MM.1S (cell line): ENCODE data around the gene LINGO1.

ENCODE experiments used
- DNase-seq: peaks from one replicate; pipeline ENCODE4 v3.0.0-alpha.2; 2015
- H2AFZ ChIP-seq: fragments of 300-600 bp; sonication (generic); 2 replicates; pipeline ENCODE4 v1.6.0; 2016; ENCODE audit warnings: antibody characterized with exemption, low read length
- H3F3A ChIP-seq: fragments of 300-600 bp; sonication (generic); 2 replicates; pipeline ENCODE4 v1.6.1; 2016; ENCODE audit warnings: mild to moderate bottlenecking, antibody characterized with exemption, low read length, moderate library complexity, mixed read lengths; ENCODE audit not compliant: insufficient read depth
- H3K27ac ChIP-seq: fragments of 300-600 bp; sonication (generic); 2 replicates; pipeline ENCODE4 v1.5.1; 2016; ENCODE audit warnings: mild to moderate bottlenecking, low read length
- H3K27me3 ChIP-seq: fragments of 300-600 bp; sonication (generic); replicated peaks from 2 replicates; pipeline ENCODE4 v1.6.0; 2016; ENCODE audit warnings: low read length; ENCODE audit not compliant: insufficient read depth
- H3K36me3 ChIP-seq: fragments of 300-600 bp; sonication (generic); replicated peaks from 2 replicates; pipeline ENCODE4 v1.6.1; 2016; ENCODE audit warnings: mild to moderate bottlenecking, low read length, mixed read lengths; ENCODE audit not compliant: insufficient read depth
- H3K4me1 ChIP-seq: fragments of 300-600 bp; sonication (generic); 2 replicates; pipeline ENCODE4 v1.6.1; 2016; ENCODE audit warnings: low read length, mixed read lengths
- H3K4me2 ChIP-seq: fragments of 300-600 bp; sonication (generic); 2 replicates; pipeline ENCODE4 v1.6.0; 2016; ENCODE audit warnings: low read depth, low read length
- H3K4me3 ChIP-seq: fragments of 300-600 bp; sonication (generic); 2 replicates; pipeline ENCODE4 v1.5.1; 2016; ENCODE audit warnings: low read length, mixed read lengths
- H3K79me2 ChIP-seq: fragments of 300-600 bp; sonication (generic); 2 replicates; pipeline ENCODE4 v1.6.1; 2016; ENCODE audit warnings: mixed run types, low read length, mixed read lengths
- H3K9ac ChIP-seq: fragments of 300-600 bp; sonication (generic); 2 replicates; pipeline ENCODE4 v1.6.1; 2016; ENCODE audit warnings: low read length, mixed read lengths
- H3K9me2 ChIP-seq: fragments of 300-600 bp; sonication (generic); replicated peaks from 2 replicates; pipeline ENCODE4 v1.6.1; 2016; ENCODE audit warnings: mild to moderate bottlenecking, low read length, mixed read lengths; ENCODE audit not compliant: insufficient read depth
- H3K9me3 ChIP-seq: fragments of 300-600 bp; sonication (generic); replicated peaks from 2 replicates; pipeline ENCODE4 v1.6.1; 2016; ENCODE audit warnings: mild to moderate bottlenecking, low read length, mixed read lengths; ENCODE audit not compliant: insufficient read depth
- H4K20me1 ChIP-seq: fragments of 300-600 bp; sonication (generic); 2 replicates; pipeline ENCODE4 v1.6.1; 2016; ENCODE audit warnings: mild to moderate bottlenecking, low read length, moderate library complexity, mixed read lengths; ENCODE audit not compliant: insufficient read depth
- CTCF ChIP-seq: fragments of 300-600 bp; sonication (generic); IDR thresholded peaks from 2 replicates; pipeline ENCODE4 v1.5.1; 2016; ENCODE audit warnings: antibody characterized with exemption, low read length, mixed read lengths
- EZH2 ChIP-seq: fragments of 300-600 bp; sonication (generic); optimal IDR thresholded peaks from 2 replicates; pipeline ENCODE3; 2017; ENCODE audit warnings: low read depth, mild to moderate bottlenecking, antibody characterized with exemption, low read length, mixed read lengths
- EZH2phosphoT487 ChIP-seq: fragments of 300-600 bp; sonication (generic); IDR thresholded peaks from 2 replicates; pipeline ENCODE4 v1.6.1; 2018; ENCODE audit warnings: antibody characterized with exemption, low read length

The LINGO1 gene

DNA sequence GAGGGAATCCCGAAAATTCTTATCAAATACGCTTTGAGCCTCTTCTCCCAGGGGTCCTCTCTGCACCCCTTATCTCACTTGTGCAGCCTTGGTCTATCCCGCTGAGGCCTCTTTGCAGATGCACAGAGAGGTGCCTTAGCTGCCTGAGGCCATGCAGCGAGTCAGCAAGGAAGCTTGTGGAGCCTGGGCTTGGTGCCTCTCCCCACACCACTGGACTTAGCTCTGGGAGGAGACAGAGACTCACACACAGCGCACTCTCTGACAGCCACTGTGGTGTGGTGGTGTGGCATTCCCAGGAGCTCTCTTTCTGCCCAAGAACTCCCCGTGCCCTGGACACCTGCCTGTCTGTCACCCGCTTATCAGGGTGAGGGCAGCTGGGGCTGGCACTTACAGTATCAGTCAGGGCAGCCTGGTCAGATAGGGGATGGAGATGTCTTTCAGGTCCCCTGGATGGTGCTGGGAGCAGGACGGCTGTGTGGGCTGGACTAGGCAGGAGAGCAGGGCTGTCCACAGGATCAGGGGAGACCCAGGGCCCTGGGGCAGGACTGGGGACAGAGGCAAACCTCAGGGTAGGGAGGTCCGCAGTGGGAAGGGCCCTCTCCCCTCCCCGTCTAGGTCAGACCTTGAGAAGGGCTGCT is 10.2 kb upstream of the LINGO1 start:
- no peaks in the 10 kb centered on the region for H3K4me1 ChIP-seq

GRCh38 chr15:77641999-77642398 is 9.3 kb upstream of the LINGO1 start:
- Histone ChIP-seq H3K27me3 (peaks cover 65% of the 10 kb centered on the region), H3K4me1 (no peaks in the 10 kb centered on the region), H3K27ac (no peak overlapping the region)

More for the DNA sequence above, 10.2 kb upstream of the LINGO1 start:
- DNase-seq = no peak
- Histone ChIP-seq H3F3A (no peaks in the 10 kb centered on the region), H3K36me3 (no peaks in the 10 kb centered on the region), H3K9ac (no peak overlapping the region), H3K79me2 (no peaks in the 10 kb centered on the region), H3K27ac (no peak overlapping the region), H3K9me3 (no peaks in the 10 kb centered on the region), H3K4me2 (no peak overlapping the region), H4K20me1 (no peaks in the 10 kb centered on the region), H3K9me2 (no peaks in the 10 kb centered on the region), H3K4me3 (no peak overlapping the region), H2AFZ (no peak overlapping the region), H3K27me3 (peaks cover 56% of the 10 kb centered on the region)
- TF ChIP-seq EZH2phosphoT487 = no peak

GRCh38 chr15:77640615-77641014 is 7.9 kb upstream of the LINGO1 start:
- DNase-seq = no peak
- H3K4me1 ChIP-seq = no peaks in the 10 kb centered on the region
- peaks cover 79% of the 10 kb centered on the region for H3K27me3 ChIP-seq
- H2AFZ ChIP-seq = no peak overlapping the region
- no peak overlapping the region for H3K27ac ChIP-seq
- no peaks in the 10 kb centered on the region for H3K9me3 ChIP-seq
- H3K9ac ChIP-seq = no peak overlapping the region
- H3K4me2 ChIP-seq = no peak overlapping the region
- TF ChIP-seq CTCF = no peak
- TF ChIP-seq EZH2 = no peak
- no peak for TF ChIP-seq EZH2phosphoT487
- H3K79me2 ChIP-seq = no peaks in the 10 kb centered on the region
- no peaks in the 10 kb centered on the region for H3F3A ChIP-seq
- no peak overlapping the region for H3K4me3 ChIP-seq
- no peaks in the 10 kb centered on the region for H4K20me1 ChIP-seq
- H3K36me3 ChIP-seq = no peaks in the 10 kb centered on the region
- H3K9me2 ChIP-seq = no peaks in the 10 kb centered on the region

More at GRCh38 chr15:77641999-77642398, 9.3 kb upstream of the LINGO1 start:
- H3K9me2 ChIP-seq = no peaks in the 10 kb centered on the region
- H3K36me3 ChIP-seq = no peaks in the 10 kb centered on the region
- no peaks in the 10 kb centered on the region for H3K9me3 ChIP-seq
- no peak for DNase-seq
- H3K79me2 ChIP-seq = no peaks in the 10 kb centered on the region
- no peak overlapping the region for H2AFZ ChIP-seq
- no peaks in the 10 kb centered on the region for H4K20me1 ChIP-seq
- no peak overlapping the region for H3K9ac ChIP-seq
- H3F3A ChIP-seq = no peaks in the 10 kb centered on the region
- TF ChIP-seq CTCF = no peak
- no peak for TF ChIP-seq EZH2
- TF ChIP-seq EZH2phosphoT487 = no peak
- H3K4me2 ChIP-seq = no peak overlapping the region
- no peak overlapping the region for H3K4me3 ChIP-seq

- Histone ChIP-seq H3K4me1 (no peaks in the 10 kb centered on the region), H3K4me3 (no peak overlapping the region), H2AFZ (no peak overlapping the region), H3F3A (no peaks in the 10 kb centered on the region), H3K9ac (no peak overlapping the region), H3K9me3 (no peaks in the 10 kb centered on the region), H3K27me3 (peaks cover 88% of the 10 kb centered on the region), H3K4me2 (no peak overlapping the region), H3K36me3 (no peaks in the 10 kb centered on the region), H3K9me2 (no peaks in the 10 kb centered on the region), H3K27ac (no peak overlapping the region), H3K79me2 (no peaks in the 10 kb centered on the region), H4K20me1 (no peaks in the 10 kb centered on the region)
- TF ChIP-seq EZH2phosphoT487 (no peak), EZH2 (no peak), CTCF (no peak)
- no peak for DNase-seq
Observed at GRCh38 chr15:77639431-77639830, 6.7 kb upstream of the LINGO1 start.
